ENCODE measurements around the gene NCAPG2.

DNA sequence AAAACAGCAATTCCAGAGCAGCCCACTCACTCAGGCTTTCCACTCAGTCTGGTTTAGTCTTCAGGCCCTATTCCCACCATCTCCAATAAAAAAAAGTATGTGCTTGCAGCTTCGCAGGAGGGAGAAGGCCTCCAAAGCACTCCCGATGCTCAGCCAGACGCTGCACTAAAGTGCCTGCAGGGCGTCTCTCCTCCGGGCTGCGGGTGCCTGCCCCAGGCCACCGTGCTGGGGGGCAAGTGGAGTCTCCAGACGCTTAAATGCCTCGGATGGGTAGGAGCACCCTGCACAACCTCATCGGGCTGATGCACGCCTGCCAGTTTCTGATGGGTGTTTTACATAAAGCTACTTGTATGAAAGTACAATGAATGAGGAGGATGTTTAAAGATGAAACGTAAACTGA is 31.3 kb upstream of the NCAPG2 start:
- TF ChIP-seq, protein P1, sequence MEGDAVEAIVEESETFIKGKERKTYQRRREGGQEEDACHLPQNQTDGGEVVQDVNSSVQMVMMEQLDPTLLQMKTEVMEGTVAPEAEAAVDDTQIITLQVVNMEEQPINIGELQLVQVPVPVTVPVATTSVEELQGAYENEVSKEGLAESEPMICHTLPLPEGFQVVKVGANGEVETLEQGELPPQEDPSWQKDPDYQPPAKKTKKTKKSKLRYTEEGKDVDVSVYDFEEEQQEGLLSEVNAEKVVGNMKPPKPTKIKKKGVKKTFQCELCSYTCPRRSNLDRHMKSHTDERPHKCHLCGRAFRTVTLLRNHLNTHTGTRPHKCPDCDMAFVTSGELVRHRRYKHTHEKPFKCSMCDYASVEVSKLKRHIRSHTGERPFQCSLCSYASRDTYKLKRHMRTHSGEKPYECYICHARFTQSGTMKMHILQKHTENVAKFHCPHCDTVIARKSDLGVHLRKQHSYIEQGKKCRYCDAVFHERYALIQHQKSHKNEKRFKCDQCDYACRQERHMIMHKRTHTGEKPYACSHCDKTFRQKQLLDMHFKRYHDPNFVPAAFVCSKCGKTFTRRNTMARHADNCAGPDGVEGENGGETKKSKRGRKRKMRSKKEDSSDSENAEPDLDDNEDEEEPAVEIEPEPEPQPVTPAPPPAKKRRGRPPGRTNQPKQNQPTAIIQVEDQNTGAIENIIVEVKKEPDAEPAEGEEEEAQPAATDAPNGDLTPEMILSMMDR (IDR thresholded peaks at IDR 0.05; ENCODE audit: poor library complexity, severe bottlenecking) = no peak
- TF ChIP-seq MXI1 (conservative IDR thresholded peaks at IDR 0.05; ENCODE audit: poor library complexity, severe bottlenecking) (no peak), EP300 (conservative IDR thresholded peaks at IDR 0.05; ENCODE audit: poor library complexity, severe bottlenecking) (no peak), SMC3 (conservative IDR thresholded peaks at IDR 0.05; ENCODE audit: poor library complexity) (no peak), EZH2 (IDR thresholded peaks at IDR 0.05; ENCODE audit: borderline replicate concordance, insufficient read depth, low read length, poor library complexity, severe bottlenecking) (no peak), POLR2AphosphoS5 (IDR thresholded peaks at IDR 0.05) (no peak), RAD21 (conservative IDR thresholded peaks at IDR 0.05) (no peak)
- TF ChIP-seq, protein P2, sequence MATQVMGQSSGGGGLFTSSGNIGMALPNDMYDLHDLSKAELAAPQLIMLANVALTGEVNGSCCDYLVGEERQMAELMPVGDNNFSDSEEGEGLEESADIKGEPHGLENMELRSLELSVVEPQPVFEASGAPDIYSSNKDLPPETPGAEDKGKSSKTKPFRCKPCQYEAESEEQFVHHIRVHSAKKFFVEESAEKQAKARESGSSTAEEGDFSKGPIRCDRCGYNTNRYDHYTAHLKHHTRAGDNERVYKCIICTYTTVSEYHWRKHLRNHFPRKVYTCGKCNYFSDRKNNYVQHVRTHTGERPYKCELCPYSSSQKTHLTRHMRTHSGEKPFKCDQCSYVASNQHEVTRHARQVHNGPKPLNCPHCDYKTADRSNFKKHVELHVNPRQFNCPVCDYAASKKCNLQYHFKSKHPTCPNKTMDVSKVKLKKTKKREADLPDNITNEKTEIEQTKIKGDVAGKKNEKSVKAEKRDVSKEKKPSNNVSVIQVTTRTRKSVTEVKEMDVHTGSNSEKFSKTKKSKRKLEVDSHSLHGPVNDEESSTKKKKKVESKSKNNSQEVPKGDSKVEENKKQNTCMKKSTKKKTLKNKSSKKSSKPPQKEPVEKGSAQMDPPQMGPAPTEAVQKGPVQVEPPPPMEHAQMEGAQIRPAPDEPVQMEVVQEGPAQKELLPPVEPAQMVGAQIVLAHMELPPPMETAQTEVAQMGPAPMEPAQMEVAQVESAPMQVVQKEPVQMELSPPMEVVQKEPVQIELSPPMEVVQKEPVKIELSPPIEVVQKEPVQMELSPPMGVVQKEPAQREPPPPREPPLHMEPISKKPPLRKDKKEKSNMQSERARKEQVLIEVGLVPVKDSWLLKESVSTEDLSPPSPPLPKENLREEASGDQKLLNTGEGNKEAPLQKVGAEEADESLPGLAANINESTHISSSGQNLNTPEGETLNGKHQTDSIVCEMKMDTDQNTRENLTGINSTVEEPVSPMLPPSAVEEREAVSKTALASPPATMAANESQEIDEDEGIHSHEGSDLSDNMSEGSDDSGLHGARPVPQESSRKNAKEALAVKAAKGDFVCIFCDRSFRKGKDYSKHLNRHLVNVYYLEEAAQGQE (IDR thresholded peaks at IDR 0.05; ENCODE audit: borderline replicate concordance) = no peak
